ENCODE data around the gene TBC1D22A. TPM values are rescaled to one million over a fixed set of nuclear protein-coding genes. Genes with fewer than 3 reads are reported as not detected.
A peak's percentile ranks its signal among the peaks of the same experiment; 100 is the strongest.

The TBC1D22A gene
- total and polyA plus RNA-seq, 9 donors: 12.5 to 25.6 (median 18.5) TPM

DNA sequence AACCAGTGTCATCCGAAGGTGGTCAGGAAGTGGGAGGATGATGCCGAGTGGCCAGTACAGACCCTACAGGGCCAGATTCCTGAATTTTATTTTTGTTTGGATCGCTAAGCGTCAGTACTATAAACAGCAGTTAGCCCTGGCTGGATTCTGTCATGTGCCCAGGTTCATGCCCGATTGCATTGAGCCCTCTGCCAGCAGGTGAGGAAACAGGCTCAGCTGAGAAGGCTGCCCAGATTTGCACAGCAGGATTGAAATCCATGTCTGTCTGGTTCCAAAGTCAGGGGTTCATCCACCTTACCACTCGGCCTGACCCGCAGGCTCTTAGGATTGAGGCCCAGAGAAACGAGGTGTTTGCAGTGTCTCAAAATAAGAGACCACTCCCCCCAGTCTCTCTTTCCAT lies 9.1 kb upstream of the TBC1D22A start:
- no peaks in the 10 kb centered on the region for H3K9me3 ChIP-seq
- WGBS, 3 donors: 82 to 89% (median 84%) methylated on average over 8 of the region's 8 CpGs
- no peak for DNase-seq
- H3K27me3 ChIP-seq: no peaks in the 10 kb centered on the region
- TF ChIP-seq EP300 (IDR thresholded peaks at IDR 0.05) (no peak), POLR2A (IDR thresholded peaks at IDR 0.05) (no peak)
- TF ChIP-seq, protein P1, sequence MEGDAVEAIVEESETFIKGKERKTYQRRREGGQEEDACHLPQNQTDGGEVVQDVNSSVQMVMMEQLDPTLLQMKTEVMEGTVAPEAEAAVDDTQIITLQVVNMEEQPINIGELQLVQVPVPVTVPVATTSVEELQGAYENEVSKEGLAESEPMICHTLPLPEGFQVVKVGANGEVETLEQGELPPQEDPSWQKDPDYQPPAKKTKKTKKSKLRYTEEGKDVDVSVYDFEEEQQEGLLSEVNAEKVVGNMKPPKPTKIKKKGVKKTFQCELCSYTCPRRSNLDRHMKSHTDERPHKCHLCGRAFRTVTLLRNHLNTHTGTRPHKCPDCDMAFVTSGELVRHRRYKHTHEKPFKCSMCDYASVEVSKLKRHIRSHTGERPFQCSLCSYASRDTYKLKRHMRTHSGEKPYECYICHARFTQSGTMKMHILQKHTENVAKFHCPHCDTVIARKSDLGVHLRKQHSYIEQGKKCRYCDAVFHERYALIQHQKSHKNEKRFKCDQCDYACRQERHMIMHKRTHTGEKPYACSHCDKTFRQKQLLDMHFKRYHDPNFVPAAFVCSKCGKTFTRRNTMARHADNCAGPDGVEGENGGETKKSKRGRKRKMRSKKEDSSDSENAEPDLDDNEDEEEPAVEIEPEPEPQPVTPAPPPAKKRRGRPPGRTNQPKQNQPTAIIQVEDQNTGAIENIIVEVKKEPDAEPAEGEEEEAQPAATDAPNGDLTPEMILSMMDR (IDR thresholded peaks at IDR 0.05): no peak
- no peaks in the 10 kb centered on the region for H3K36me3 ChIP-seq
- no peak overlapping the region for H3K27ac ChIP-seq
- H3K4me3 ChIP-seq: no peak overlapping the region
- peaks cover 7% of the 10 kb centered on the region for H3K4me1 ChIP-seq (ENCODE audit: insufficient read depth)
- intact Hi-C loops (cut with DNase I): no loop called here

- intact Hi-C loops (cut with DNase I): no loop called here
These were observed 8.7 kb upstream of the TBC1D22A start for GRCh38 chr22:46753761-46754109.

GRCh38 chr22:46754110-46754799 lies 8.2 kb upstream of the TBC1D22A start:
- intact Hi-C loops (cut with DNase I): no loop called here
- H3K27ac ChIP-seq: no peak overlapping the region
- TF ChIP-seq EP300 (IDR thresholded peaks at IDR 0.05) (peak; percentile 2), POLR2A (IDR thresholded peaks at IDR 0.05) (no peak)
- no peaks in the 10 kb centered on the region for H3K9me3 ChIP-seq
- peaks cover 7% of the 10 kb centered on the region for H3K4me1 ChIP-seq (ENCODE audit: insufficient read depth)
- 22 to 30% (median 24%) methylated on average over 14 of the region's 14 CpGs for WGBS, 3 donors
- no peak overlapping the region for H3K4me3 ChIP-seq
- H3K36me3 ChIP-seq: no peaks in the 10 kb centered on the region
- no peaks in the 10 kb centered on the region for H3K27me3 ChIP-seq
- peak; percentile 60 to 78 (median 73) for DNase-seq

More at GRCh38 chr22:46753761-46754109, 8.7 kb upstream of the TBC1D22A start:
- 79 to 86% (median 85%) methylated on average over 4 of the region's 4 CpGs for WGBS, 3 donors
- Histone ChIP-seq H3K4me1 (ENCODE audit: insufficient read depth) (peaks cover 7% of the 10 kb centered on the region), H3K27me3 (no peaks in the 10 kb centered on the region), H3K27ac (no peak overlapping the region), H3K4me3 (no peak overlapping the region), H3K36me3 (no peaks in the 10 kb centered on the region), H3K9me3 (no peaks in the 10 kb centered on the region)
- no peak for DNase-seq
- TF ChIP-seq, protein P1 (IDR thresholded peaks at IDR 0.05): no peak
- TF ChIP-seq EP300 (IDR thresholded peaks at IDR 0.05) (no peak), POLR2A (IDR thresholded peaks at IDR 0.05) (no peak)

DNA sequence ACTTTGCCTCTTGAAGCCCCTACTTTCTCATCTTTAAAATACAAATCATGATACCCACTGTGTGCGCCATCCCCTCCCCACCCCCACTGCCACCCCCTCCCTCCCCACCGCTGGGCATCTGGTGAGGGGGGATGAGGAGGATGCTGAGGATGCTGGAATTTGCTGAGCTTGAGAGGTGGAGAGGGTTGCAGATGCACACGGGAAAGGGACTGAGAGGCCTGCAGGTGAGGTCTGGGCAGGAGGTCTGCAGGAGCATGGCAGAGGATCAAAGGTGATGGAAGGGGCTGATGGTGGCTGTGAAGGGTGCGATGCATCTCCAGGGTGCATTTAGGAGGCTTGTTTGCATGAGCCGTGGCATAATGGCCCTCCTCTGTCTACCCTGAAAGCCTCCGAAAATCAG lies 7.6 kb upstream of the TBC1D22A start:
- no peaks in the 10 kb centered on the region for H3K9me3 ChIP-seq
- no peaks in the 10 kb centered on the region for H3K36me3 ChIP-seq
- no peak overlapping the region for H3K27ac ChIP-seq
- DNase-seq: no peak
- TF ChIP-seq, protein P1 (IDR thresholded peaks at IDR 0.05): no peak
- no peak for TF ChIP-seq POLR2A (IDR thresholded peaks at IDR 0.05)
- TF ChIP-seq EP300 (IDR thresholded peaks at IDR 0.05): no peak
- peaks cover 7% of the 10 kb centered on the region for H3K4me1 ChIP-seq (ENCODE audit: insufficient read depth)
- 57 to 73% (median 58%) methylated on average over 5 to 6 of the region's 6 CpGs for WGBS, 3 donors
- intact Hi-C loops (cut with DNase I): no loop called here
- H3K27me3 ChIP-seq: no peaks in the 10 kb centered on the region
- H3K4me3 ChIP-seq: no peak overlapping the region

- peaks cover 7% of the 10 kb centered on the region for H3K4me1 ChIP-seq (ENCODE audit: insufficient read depth)
- no peak overlapping the region for H3K4me3 ChIP-seq
- TF ChIP-seq, protein P1 (IDR thresholded peaks at IDR 0.05): no peak
- TF ChIP-seq EP300 (IDR thresholded peaks at IDR 0.05): no peak
- TF ChIP-seq POLR2A (IDR thresholded peaks at IDR 0.05): no peak
- H3K9me3 ChIP-seq: no peaks in the 10 kb centered on the region
- no peaks in the 10 kb centered on the region for H3K36me3 ChIP-seq
- no peaks in the 10 kb centered on the region for H3K27me3 ChIP-seq
- 95 to 100% (median 97%) methylated on average over 2 of the region's 2 CpGs for WGBS, 3 donors
- no peak for DNase-seq
- H3K27ac ChIP-seq: no peak overlapping the region
- intact Hi-C loops (cut with DNase I): no loop called here
These were observed 6.9 kb upstream of the TBC1D22A start for GRCh38 chr22:46755525-46755924.

Measured in ovary (tissue), 9 donors.